KOPT-K1 (cell line): ENCODE results near the gene SLCO2A1.

Experiments
- H3K27ac ChIP-seq: fragments of 200-600 bp; sonication (generic); 2 replicates; pipeline ENCODE4 v1.5.1; 2016; ENCODE audit warnings: antibody characterized with exemption, mild to moderate bottlenecking, low read depth, low read length; ENCODE audit not compliant: poor library complexity, severe bottlenecking
- H3K36me3 ChIP-seq: fragments of 200-600 bp; sonication (generic); 2 replicates; pipeline ENCODE4 v1.5.1; 2017; ENCODE audit warnings: antibody characterized with exemption, mild to moderate bottlenecking, low read length, moderate library complexity; ENCODE audit not compliant: insufficient read depth
- H3K9me3 ChIP-seq: fragments of 200-600 bp; sonication (generic); 2 replicates; pipeline ENCODE4 v1.5.1; 2017; ENCODE audit warnings: antibody characterized with exemption, low read length, mild to moderate bottlenecking; ENCODE audit not compliant: insufficient read depth, poor library complexity, severe bottlenecking

SLCO2A1 gene

GRCh38 chr3:134031348-134031915 is 1.7 kb upstream of the SLCO2A1 start:
- Histone ChIP-seq H3K36me3 (no peaks in the 10 kb centered on the region), H3K27ac (no peak overlapping the region)

DNA sequence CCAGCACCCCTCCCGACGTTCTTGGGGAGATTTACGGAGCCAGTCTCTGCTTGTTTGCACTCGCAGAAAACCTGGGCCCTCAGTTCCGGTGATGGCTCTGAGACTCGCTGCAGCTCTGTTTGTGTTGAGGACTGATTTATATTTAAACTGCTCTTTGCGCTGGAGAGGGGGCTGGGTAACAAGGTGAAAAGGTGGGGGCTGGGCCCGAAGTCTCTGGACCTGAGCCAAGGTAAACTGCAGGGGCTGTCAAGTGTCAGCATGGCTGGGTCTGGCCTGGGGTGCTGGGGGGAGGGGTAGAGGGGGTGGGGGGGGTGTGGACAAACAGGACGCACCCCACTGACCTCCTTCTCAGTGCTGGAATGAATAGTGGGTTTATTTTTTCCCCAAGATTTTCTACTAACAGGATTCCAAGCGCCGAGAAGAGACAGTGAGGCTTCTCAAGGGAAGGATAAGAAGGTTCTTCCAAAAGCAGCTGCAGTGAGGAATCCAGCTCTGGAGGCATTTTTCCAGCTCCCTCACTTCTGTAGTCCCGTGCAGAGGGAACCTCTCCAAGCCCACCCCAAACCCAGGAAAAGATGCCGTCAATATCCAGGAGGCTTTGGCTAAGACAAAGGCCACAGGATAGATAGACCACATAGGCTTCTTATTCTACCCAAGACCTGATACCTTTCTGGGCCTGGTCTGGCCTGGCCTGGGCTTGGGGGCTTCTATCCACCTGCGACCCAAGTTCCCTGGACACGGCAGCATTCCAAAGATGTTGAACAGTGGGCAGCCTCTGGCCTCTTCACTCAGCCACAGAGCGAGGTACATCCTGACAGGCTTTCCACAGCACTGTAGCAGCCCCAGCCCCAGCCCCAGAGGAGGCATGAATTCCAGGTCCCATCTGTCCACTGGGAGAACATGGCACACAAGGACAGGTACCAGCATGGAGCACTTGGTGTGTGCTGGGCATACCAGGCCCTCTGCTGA is 938 bp upstream of the SLCO2A1 start:
- Histone ChIP-seq H3K27ac (no peak overlapping the region), H3K36me3 (no peaks in the 10 kb centered on the region), H3K9me3 (no peaks in the 10 kb centered on the region)

More at GRCh38 chr3:134031348-134031915, 1.7 kb upstream of the SLCO2A1 start:
- no peaks in the 10 kb centered on the region for H3K9me3 ChIP-seq

DNA sequence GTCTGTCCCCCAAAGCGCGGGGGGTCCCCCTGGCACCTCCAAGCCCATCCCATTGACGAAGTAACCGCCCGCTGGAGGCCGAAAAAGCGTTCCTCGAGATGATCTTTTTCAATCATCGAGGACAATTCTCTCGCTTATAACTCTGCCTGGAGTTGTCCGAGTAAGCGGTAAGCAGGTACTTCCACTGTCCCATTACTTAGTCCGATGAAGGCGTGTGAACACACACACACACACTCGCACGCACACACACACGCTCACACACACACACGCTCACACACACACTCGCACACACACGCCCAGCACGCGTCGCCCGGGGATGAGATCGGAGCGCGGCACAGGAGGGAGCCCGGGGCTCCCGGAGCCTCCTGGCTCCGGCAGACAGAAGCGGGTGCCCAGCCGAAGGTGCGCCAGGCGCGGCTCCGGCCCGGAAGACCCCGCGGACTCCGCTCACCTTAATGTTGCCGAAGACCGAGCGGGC is 430 bp downstream of the SLCO2A1 start:
- H3K9me3 ChIP-seq, result no peaks in the 10 kb centered on the region
- no peaks in the 10 kb centered on the region for H3K36me3 ChIP-seq
- H3K27ac ChIP-seq, result no peak overlapping the region

DNA sequence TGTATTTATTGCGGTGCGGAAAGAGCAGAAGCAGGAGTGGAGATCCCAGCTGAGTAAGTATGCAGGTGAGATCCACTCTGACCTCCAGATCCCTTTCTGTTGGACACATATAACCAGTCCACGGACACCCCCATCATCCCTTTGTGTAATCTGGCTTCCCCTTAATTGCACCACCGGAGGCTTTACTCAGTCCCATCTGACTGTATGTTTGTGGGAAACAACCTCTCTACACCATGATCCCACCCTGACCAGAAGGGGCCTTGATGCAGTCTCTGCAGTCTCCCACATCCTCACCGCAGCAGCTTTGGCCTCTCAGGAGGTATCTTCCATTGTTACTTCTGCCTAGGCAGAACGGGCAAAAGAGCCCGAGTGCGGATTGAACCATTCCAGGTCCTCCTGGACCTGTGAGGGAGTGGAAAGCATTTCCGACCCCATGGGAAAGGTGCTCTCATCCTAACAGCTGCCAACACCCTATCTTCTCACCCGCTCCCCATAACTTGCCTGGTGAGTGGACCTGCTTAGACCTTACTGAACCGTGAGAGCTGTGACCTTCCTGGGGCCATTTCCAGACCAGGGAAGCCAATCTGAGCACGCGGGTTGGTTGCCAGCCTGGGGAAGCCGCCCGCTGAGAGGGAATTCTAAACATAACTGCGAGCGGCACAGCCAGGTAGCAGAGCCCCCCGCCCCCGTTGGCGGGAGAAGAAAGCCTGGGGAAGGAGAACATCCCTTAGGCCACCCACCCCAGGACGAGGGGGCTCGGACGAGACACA is 1.1 kb downstream of the SLCO2A1 start:
- no peaks in the 10 kb centered on the region for H3K9me3 ChIP-seq
- no peaks in the 10 kb centered on the region for H3K36me3 ChIP-seq
- no peak overlapping the region for H3K27ac ChIP-seq

GRCh38 chr3:134027631-134028030 is 2.1 kb downstream of the SLCO2A1 start:
- no peaks in the 10 kb centered on the region for H3K36me3 ChIP-seq
- H3K27ac ChIP-seq, result no peak overlapping the region
- H3K9me3 ChIP-seq, result no peaks in the 10 kb centered on the region

- no peaks in the 10 kb centered on the region for H3K9me3 ChIP-seq
- no peaks in the 10 kb centered on the region for H3K36me3 ChIP-seq
- H3K27ac ChIP-seq, result no peak overlapping the region
These were observed 9.5 kb downstream of the SLCO2A1 start for GRCh38 chr3:134020135-134020680.

DNA sequence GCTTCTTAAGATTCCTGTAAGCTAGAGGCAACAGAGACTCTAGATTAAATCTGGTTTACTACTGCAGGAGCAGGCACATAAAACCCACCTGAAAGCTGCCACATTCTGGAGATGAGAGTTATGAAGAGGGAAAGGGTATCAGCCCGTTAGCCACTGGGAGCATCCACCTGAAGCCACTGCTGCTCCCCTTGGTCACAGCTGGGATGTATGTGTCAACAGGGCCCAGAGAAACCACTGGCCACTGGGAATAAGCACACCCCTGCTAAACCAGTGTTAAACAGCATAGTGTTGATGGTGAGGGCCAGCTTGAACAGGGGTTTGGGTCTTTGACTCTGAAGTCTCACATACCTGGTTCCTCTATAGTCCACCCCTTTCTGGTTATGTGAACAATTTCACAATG is 10.9 kb downstream of the SLCO2A1 start:
- Histone ChIP-seq H3K36me3 (no peaks in the 10 kb centered on the region), H3K27ac (no peak overlapping the region), H3K9me3 (no peaks in the 10 kb centered on the region)

GRCh38 chr3:134018406-134018805 is 11.3 kb downstream of the SLCO2A1 start:
- Histone ChIP-seq H3K27ac (no peak overlapping the region), H3K36me3 (no peaks in the 10 kb centered on the region)

DNA sequence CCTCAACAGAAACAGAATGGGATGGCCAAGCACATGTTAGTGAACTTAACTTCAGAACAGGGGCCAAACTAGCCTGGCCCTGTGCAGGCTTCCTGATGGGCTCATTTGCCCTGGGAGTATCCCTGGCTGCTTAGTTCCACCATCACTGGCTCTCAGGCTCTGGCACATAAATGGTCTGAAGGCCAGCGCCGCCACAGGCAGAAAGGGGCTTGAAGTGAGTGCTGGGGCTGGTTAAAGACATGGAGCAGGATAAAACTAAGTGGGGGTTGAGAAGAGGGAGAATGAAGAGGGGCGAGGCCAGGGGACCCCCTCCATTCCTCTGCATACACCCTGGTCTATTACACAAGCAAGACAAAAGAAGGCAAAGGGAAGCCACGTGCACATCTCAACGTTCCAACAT is 12.2 kb downstream of the SLCO2A1 start:
- Histone ChIP-seq H3K9me3 (no peaks in the 10 kb centered on the region), H3K36me3 (no peaks in the 10 kb centered on the region), H3K27ac (no peak overlapping the region)

More at GRCh38 chr3:134018406-134018805, 11.3 kb downstream of the SLCO2A1 start:
- no peaks in the 10 kb centered on the region for H3K9me3 ChIP-seq

DNA sequence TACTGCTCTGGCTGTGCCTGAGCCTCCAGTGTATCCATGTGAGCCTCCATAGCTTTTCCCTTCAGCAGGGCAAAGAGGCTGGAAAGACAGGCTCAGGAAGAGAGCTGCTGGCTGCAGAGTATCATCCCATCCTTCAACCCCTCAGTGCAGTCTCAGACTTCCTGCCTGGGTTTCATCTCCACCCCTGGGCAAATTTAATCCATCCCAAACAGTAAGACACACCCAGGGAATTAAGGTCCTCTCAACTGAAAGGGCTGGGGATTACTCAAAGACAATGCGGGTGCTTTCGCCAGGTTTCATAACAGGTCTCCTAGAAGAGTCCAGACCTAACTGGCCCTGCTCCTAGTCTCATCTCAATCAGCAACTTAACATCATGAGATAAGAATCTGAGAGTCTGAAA is 15.5 kb downstream of the SLCO2A1 start:
- no peaks in the 10 kb centered on the region for H3K9me3 ChIP-seq
- H3K36me3 ChIP-seq, result no peaks in the 10 kb centered on the region
- no peak overlapping the region for H3K27ac ChIP-seq

- Histone ChIP-seq H3K9me3 (no peaks in the 10 kb centered on the region), H3K36me3 (no peaks in the 10 kb centered on the region), H3K27ac (no peak overlapping the region)
These were observed 16.4 kb downstream of the SLCO2A1 start for GRCh38 chr3:134013280-134013679.

- Histone ChIP-seq H3K36me3 (no peaks in the 10 kb centered on the region), H3K9me3 (no peaks in the 10 kb centered on the region), H3K27ac (no peak overlapping the region)
These were observed 20.3 kb downstream of the SLCO2A1 start for GRCh38 chr3:134009345-134010000.

DNA sequence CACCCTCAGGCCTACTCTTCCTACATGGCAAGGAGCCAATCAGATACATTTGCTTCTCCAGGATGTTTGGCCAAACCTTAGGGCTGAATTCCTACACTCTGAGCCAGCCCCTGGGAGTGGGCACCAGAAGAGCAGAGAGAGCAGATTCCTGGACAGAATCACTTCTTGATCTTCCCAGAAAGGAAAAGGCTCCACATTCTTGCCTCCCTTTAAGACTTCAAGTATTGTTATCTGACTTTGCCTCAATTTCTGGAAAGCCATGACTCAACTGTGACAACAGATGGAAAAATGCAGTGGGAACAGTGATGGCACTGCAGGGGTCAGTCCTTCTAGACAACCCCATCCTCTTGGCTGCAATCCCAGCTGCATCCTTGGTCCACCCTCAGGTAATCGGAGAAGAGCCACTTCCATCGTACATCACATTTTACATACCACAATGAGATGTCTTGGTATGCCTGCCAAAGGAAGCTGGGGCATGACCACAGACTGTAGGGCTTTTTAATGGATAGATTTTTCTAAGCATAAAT is 21.0 kb downstream of the SLCO2A1 start:
- Histone ChIP-seq H3K9me3 (no peaks in the 10 kb centered on the region), H3K36me3 (no peaks in the 10 kb centered on the region), H3K27ac (no peak overlapping the region)

DNA sequence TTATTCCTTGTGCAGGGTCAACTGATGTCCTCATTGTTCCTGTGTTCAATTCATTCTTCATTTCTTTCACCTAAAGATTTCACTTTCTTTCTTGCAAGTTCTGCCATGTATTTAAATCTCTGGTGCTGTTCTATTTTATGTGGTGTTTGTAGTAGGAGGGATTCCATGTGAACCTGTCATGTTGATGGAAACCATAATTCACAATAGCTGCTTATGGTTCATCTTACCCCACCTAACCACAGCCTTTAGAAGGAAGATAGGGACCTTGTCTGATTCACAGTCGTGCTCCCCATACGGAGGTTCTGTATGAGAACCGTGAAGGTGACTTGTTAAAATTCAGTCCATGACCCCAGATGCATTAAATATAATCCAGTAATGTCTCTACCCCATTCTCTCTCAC is 21.9 kb downstream of the SLCO2A1 start:
- Histone ChIP-seq H3K27ac (no peak overlapping the region), H3K9me3 (no peaks in the 10 kb centered on the region)

More for the DNA sequence above, 21.9 kb downstream of the SLCO2A1 start:
- no peaks in the 10 kb centered on the region for H3K36me3 ChIP-seq
